GM23338 (cell line): Measurements from ENCODE around the gene FAM89B.

ENCODE experiments used
- CREB1 ChIP-seq: fragments of 250-450 bp; sonication (Bioruptor Pico); IDR thresholded peaks from 2 replicates; pipeline ENCODE4 v1.5.0; 2020; ENCODE audit warnings: low read depth, mild to moderate bottlenecking, moderate library complexity
- CTCF ChIP-seq, 2 experiments: fragments of 200-600 bp in 1 of 2; sonication (generic) in 1 of 2; conservative IDR thresholded peaks; 2 replicates each; pipeline versions ENCODE4 v1.5.1 to v1.6.1; 2016 to 2017; ENCODE audit warnings: antibody characterized with exemption in 2 of 2, low read depth in 2 of 2, mild to moderate bottlenecking in 2 of 2, moderate library complexity in 1 of 2
- ETS1 ChIP-seq: IDR thresholded peaks from 2 replicates; pipeline ENCODE4 v1.6.1; 2016; ENCODE audit warnings: antibody characterized with exemption
- EZH2 ChIP-seq: fragments of 200-600 bp; sonication (generic); IDR thresholded peaks from one replicate; pipeline ENCODE4 v1.8.0; 2017; ENCODE audit warnings: antibody characterized with exemption, mild to moderate bottlenecking, low read depth; ENCODE audit not compliant: unreplicated experiment
- EZH2phosphoT487 ChIP-seq: fragments of 200-600 bp; sonication (generic); IDR thresholded peaks from one replicate; pipeline ENCODE4 v1.8.1; 2018; ENCODE audit warnings: antibody characterized with exemption; ENCODE audit not compliant: unreplicated experiment
- JUNB ChIP-seq: IDR thresholded peaks from one replicate; pipeline ENCODE4 v1.6.1; 2016; ENCODE audit warnings: antibody characterized with exemption; ENCODE audit not compliant: unreplicated experiment
- POLR2AphosphoS5 ChIP-seq: IDR thresholded peaks from 2 replicates; pipeline ENCODE4 v1.6.1; 2016; ENCODE audit warnings: antibody characterized with exemption, low read depth
- REST ChIP-seq: IDR thresholded peaks from one replicate; pipeline ENCODE4 v1.6.1; 2018; ENCODE audit warnings: antibody characterized with exemption; ENCODE audit not compliant: unreplicated experiment
- STAT1 ChIP-seq: IDR thresholded peaks from one replicate; pipeline ENCODE4 v1.6.1; 2016; ENCODE audit warnings: antibody characterized with exemption; ENCODE audit not compliant: unreplicated experiment
- ZNF331 ChIP-seq: fragments of 250-450 bp; sonication (Bioruptor Pico); IDR thresholded peaks from 2 replicates; pipeline ENCODE4 v1.5.0; 2020; ENCODE audit warnings: low read depth, mild to moderate bottlenecking, moderate library complexity

- TF ChIP-seq EZH2 (no peak), CTCF (conservative IDR thresholded peaks at IDR 0.05; ENCODE audit: low read depth in 2 of 2) (no peak), POLR2AphosphoS5 (no peak), REST (no peak), JUNB (no peak), CREB1 (CRISPR knock-in tag) (no peak), EZH2phosphoT487 (no peak), STAT1 (no peak), ETS1 (no peak), ZNF331 (CRISPR knock-in tag) (no peak)
Measured at GRCh38 chr11:65613091-65613928, 41.0 kb downstream of the FAM89B start.
